GM12891 (cell line): ENCODE results near the gene ARPC3.
"Not testable (repeated sequence)": the region's sequence is repeated elsewhere in the genome, so short reads cannot be mapped to it uniquely, and the experiment has no call there.

ENCODE experiments used
- POLR2A ChIP-seq: IDR thresholded peaks from 2 replicates; pipeline ENCODE4 v1.6.1; 2011; ENCODE audit warnings: low read depth, low read length, control low read depth
- POLR2AphosphoS5 ChIP-seq: IDR thresholded peaks from 2 replicates; pipeline ENCODE4 v1.6.1; 2011; ENCODE audit warnings: low read depth, low read length, control low read depth
- POU2F2 ChIP-seq: IDR thresholded peaks from 2 replicates; pipeline ENCODE4 v1.6.1; 2011; ENCODE audit warnings: low read depth, mild to moderate bottlenecking, control low read depth, low read length, moderate library complexity
- TAF1 ChIP-seq: IDR thresholded peaks from 2 replicates; pipeline ENCODE4 v1.6.1; 2011; ENCODE audit warnings: low read depth, low read length, control low read depth

DNA sequence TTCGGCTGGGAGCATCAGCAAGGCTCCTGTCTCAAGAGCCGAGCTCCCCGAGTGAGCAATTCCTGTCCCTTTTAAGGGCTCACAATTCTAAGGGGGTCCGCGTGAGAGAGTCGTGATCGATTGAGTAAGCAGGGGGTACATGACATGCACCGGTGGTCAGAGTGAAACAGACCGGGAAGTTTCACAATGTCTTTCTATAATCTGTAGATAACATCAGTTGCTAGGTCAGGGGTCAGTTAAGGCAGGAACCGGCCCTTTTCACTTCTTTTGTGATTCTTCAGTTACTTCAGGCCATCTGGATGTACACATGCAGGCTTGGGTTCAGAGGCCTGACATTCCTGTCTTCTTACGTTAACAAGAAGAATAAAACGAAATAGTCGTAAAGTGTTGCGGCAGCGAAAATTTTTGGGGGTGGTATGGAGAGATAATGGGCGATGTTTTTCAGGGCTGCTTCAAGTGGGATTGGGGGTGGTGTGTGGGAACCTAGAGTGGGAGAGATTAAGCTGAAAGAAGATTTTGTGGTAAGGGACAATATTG, 44.9 kb downstream of the ARPC3 start:
- not testable (repeated sequence) for TF ChIP-seq TAF1, POLR2AphosphoS5, POU2F2, POLR2A
